Measurements from ENCODE around the gene MPHOSPH10.
"Not testable (repeated sequence)": the region's sequence is repeated elsewhere in the genome, so short reads cannot be mapped to it uniquely, and the experiment has no call there.

MPHOSPH10 gene

GRCh38 chr2:71125506-71126294 lies 4.7 kb upstream of the MPHOSPH10 start:
- no peak for DNase-seq (ENCODE audit: low spot score)

DNA sequence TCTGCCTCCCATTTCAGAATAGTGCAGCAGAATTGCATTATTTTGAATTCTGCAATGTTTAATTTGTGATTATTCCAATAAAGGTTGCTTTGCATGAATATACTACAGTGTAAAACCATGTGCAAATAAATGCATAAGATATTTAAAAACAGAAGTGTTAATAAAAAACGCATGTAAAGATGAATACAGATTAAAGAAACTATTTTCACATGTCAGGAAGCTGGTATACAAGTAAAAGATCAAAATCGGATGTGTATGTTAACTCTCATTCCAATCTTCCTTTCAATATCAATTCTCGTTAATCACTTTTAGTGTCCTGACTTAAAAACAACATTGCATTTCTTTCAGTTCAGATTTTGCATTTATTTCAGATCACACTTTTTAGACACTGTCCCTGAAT lies 3.5 kb upstream of the MPHOSPH10 start:
- no peak for DNase-seq (ENCODE audit: low spot score)

GRCh38 chr2:71129114-71129901 lies 1.1 kb upstream of the MPHOSPH10 start:
- peak; percentile 12 for DNase-seq (ENCODE audit: low spot score)

GRCh38 chr2:71129902-71130151 lies 607 bp upstream of the MPHOSPH10 start:
- DNase-seq (ENCODE audit: low spot score): no peak

GRCh38 chr2:71130905-71131244 lies 441 bp downstream of the MPHOSPH10 start:
- no peak for DNase-seq (ENCODE audit: low spot score)

DNA sequence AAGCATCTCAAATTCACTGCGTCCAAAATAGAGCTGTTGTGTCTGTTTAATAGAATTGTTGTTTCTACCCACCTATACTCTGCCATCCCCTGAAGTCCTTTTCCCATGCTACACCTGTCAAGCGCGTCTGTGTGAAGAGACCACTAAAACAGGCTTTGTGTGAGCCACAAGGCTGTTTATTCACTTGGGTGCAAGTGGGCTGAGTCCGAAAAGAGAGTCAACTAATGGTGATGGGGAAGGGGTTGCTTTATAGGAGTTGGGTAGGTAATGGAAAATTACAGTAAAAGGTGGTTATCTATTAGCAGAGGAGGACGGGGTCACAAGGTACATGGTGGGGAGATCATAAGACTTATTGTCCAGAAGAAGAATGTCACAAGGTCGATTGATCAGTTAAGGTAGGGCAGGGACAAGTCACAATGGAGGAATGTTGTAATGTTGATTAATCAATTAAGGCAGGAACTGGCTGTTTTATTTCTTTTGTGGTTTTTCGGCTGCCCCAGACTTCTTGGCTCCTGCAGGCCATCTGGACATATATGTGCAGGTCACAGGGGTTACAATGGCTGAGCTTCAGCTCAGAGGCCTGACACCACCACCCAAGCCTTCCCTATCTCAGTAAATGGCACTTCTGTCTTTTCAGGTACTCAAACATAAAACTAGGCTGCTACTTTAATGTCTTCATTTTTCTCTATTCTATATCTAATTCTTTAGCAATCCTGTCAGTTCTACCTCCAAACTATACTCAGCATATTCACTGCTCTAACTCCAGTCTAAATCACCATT lies 1.1 kb downstream of the MPHOSPH10 start:
- not testable (repeated sequence) for DNase-seq (ENCODE audit: low spot score)

DNA sequence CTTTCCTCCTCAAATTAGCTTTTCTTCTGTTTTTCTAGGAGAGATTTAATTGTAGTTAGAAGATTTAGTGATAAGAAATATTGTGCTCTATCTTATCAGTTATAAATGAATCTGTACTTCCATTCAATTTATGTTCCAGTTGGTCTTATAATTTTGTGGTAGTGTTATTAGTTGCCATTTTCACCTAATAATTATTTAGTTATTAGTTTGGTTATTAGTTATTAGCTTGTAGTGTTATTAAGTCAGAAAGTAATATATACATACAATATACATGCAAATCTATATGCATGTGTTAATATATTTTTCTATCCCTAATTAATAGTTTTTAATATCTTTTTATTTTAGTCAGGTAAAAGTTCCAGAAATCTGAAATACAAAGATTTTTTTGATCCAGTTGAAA lies 3.2 kb downstream of the MPHOSPH10 start:
- no peak for DNase-seq (ENCODE audit: low spot score)

GRCh38 chr2:71136174-71136573 lies 5.7 kb downstream of the MPHOSPH10 start:
- no peak for DNase-seq (ENCODE audit: low spot score)

GRCh38 chr2:71143782-71144181 lies 13.3 kb downstream of the MPHOSPH10 start:
- DNase-seq (ENCODE audit: low spot score): no peak

GRCh38 chr2:71148506-71149063 lies 18.2 kb downstream of the MPHOSPH10 start:
- no peak for DNase-seq (ENCODE audit: low spot score)

GRCh38 chr2:71150082-71150816 lies 19.8 kb downstream of the MPHOSPH10 start:
- no peak for DNase-seq (ENCODE audit: low spot score)

- no peak for DNase-seq (ENCODE audit: low spot score)
Measured at GRCh38 chr2:71151620-71152019, 21.2 kb downstream of the MPHOSPH10 start.

DNA sequence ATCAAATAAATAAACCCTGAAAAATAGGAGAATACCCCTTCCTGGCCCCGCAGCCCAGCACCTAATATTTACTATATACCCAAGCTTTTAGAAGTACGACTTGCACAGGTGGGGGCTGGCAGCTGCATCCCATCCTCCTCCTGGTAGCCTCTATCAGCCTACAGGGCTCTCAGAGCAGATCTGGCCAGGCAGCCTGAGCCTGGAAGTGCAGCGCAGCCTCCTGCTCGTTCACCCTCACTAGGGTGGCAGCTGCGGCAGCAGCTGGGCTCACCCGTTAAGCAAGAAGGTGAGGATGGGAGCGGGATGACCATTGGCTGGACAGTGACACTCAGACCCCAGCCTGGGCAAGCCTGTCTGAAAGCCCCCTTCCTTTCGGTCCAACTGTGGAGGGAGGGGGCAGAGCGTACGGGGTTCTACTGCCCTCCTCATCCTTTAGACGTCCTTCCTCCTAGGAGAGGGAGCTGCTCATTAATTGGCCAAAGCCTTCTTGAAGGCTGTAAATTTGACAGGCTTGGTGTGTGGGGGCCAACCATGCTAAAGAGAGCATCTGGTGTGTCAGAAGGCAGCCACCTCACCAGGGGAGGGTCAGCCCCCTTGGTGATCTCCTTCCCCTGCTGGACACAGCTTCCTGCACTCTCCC lies 23.3 kb downstream of the MPHOSPH10 start:
- DNase-seq (ENCODE audit: low spot score): no peak

DNA sequence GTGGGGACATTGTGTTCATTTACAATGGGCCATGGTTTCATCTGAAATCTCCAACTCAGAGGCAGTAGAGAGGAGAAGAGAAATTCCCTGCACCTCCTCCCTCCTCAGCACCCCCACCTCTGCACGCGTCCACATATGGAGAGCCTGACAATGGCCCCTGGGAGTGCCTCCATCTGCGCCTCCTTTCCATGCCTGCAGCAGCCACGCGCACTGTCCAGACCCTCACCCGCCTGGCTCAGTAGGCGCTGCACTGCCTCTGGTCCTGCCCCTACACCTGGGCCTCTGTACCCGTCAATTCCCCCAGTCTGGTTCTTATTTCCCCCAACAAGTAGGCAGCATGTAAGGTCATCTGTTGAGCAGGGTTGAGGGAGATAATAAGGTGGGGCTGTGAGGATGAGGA lies 23.8 kb downstream of the MPHOSPH10 start:
- no peak for DNase-seq (ENCODE audit: low spot score)

- no peak for DNase-seq (ENCODE audit: low spot score)
Measured at GRCh38 chr2:71154798-71155197, 24.4 kb downstream of the MPHOSPH10 start.

DNA sequence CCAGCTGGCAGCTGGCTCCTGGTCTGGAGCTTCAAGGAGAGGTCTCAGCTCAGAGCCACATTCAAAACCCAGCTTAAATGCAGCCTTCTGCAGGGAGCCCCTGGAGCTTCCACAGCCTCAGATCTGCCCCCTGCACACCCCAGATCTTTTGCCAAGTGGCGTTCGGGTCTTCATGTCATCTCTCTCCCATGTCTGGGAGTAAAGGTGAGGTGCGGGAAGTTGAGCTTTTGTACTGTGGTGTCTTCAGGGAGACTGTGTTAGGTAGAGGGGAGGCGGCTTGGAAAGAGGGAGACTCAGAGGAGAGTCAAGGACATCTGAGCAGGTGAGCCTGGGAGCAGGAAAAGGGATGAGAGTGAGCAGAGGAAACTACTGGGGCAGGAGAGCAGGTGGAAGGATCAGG lies 25.4 kb downstream of the MPHOSPH10 start:
- no peak for DNase-seq (ENCODE audit: low spot score)

DNA sequence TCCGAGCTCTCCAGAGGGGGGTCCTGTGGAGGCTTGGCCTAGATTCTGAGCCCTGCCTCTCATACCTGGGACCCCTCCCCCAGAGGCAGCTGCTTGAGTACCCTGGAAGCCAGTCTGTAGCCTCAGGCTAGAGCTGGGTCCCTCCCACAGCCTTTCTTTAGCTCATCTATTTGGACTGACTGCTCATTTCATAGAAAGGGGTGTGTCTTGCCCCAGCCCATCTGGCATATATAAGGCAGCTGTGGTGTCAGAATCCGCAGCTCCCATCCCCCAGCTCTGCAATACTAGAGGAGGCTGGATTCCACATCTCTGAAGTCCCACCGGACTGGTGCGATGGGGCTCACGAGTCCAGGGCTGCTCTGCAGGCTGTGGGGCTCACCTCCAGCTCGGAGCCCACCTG lies 26.1 kb downstream of the MPHOSPH10 start:
- no peak for DNase-seq (ENCODE audit: low spot score)

GRCh38 chr2:71157124-71157793 lies 26.8 kb downstream of the MPHOSPH10 start:
- peak; percentile 18 for DNase-seq (ENCODE audit: low spot score)

DNA sequence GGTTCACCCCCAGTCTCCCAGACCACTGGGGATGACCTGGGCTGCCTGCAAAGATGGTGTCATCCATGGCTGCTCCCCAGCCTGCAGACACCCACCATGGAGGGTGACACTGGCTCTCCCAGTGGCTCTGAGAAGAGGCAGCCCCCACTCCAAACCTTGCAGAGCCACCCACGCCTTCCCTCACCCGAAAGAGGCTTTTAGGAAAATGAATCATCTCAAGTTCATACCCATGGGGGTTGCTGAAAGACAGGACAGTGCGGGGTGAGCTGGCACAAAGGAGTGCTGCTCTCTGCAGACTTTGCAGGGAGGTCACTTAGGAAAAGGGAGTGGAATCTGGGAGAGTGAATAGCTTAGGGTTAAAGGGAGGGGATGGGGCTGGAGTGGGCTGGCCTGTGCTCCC lies 36.4 kb downstream of the MPHOSPH10 start:
- no peak for DNase-seq (ENCODE audit: low spot score)

- no peak for DNase-seq (ENCODE audit: low spot score)
Measured at GRCh38 chr2:71173096-71173495, 42.7 kb downstream of the MPHOSPH10 start.

GRCh38 chr2:71174207-71174606 lies 43.8 kb downstream of the MPHOSPH10 start:
- DNase-seq (ENCODE audit: low spot score): no peak
